Measurements from ENCODE around the gene BCAS3. TPM values are rescaled to one million over a fixed set of nuclear protein-coding genes. Genes with fewer than 3 reads are reported as not detected.
"Not testable (repeated sequence)": the region's sequence is repeated elsewhere in the genome, so short reads cannot be mapped to it uniquely, and the experiment has no call there.

BCAS3 gene
- total RNA-seq, 1 donor from 2014 or later, result 22.6 TPM

GRCh38 chr17:60802377-60802776 is 124.7 kb downstream of the BCAS3 start:
- no peaks in the 10 kb centered on the region for H3K36me3 Mint-ChIP-seq (ENCODE audit: low read depth)
- TF ChIP-seq CTCF (IDR thresholded peaks at IDR 0.05), result no peak
- peaks cover 6% of the 10 kb centered on the region for H3K4me1 Mint-ChIP-seq (ENCODE audit: low read depth)
- DNase-seq (ENCODE audit: low spot score), result no peak
- no peak overlapping the region for H3K4me3 Mint-ChIP-seq (ENCODE audit: unreplicated experiment)
- no peak overlapping the region for H3K27ac Mint-ChIP-seq (ENCODE audit: unreplicated experiment)
- H3K9me3 Mint-ChIP-seq (ENCODE audit: low read depth), result no peaks in the 10 kb centered on the region
- H3K27me3 Mint-ChIP-seq (ENCODE audit: low read depth), result no peaks in the 10 kb centered on the region

- no peak overlapping the region for H3K27ac Mint-ChIP-seq (ENCODE audit: unreplicated experiment)
- no peaks in the 10 kb centered on the region for H3K27me3 Mint-ChIP-seq (ENCODE audit: low read depth)
- no peak overlapping the region for H3K4me3 Mint-ChIP-seq (ENCODE audit: unreplicated experiment)
- no peaks in the 10 kb centered on the region for H3K36me3 Mint-ChIP-seq (ENCODE audit: low read depth)
- no peaks in the 10 kb centered on the region for H3K9me3 Mint-ChIP-seq (ENCODE audit: low read depth)
- peaks cover 6% of the 10 kb centered on the region for H3K4me1 Mint-ChIP-seq (ENCODE audit: low read depth)
- TF ChIP-seq CTCF (IDR thresholded peaks at IDR 0.05), result no peak
- no peak for DNase-seq (ENCODE audit: low spot score)
These were observed 125.4 kb downstream of the BCAS3 start for GRCh38 chr17:60803059-60803458.

GRCh38 chr17:60804831-60805230 is 127.2 kb downstream of the BCAS3 start:
- no peak for TF ChIP-seq CTCF (IDR thresholded peaks at IDR 0.05)
- Mint-ChIP-seq H3K4me1 (ENCODE audit: low read depth) (peaks cover 5% of the 10 kb centered on the region), H3K4me3 (ENCODE audit: unreplicated experiment) (no peak overlapping the region), H3K27me3 (ENCODE audit: low read depth) (no peaks in the 10 kb centered on the region), H3K36me3 (ENCODE audit: low read depth) (no peaks in the 10 kb centered on the region), H3K9me3 (ENCODE audit: low read depth) (no peaks in the 10 kb centered on the region), H3K27ac (ENCODE audit: unreplicated experiment) (no peak overlapping the region)
- no peak for DNase-seq (ENCODE audit: low spot score)

GRCh38 chr17:60809421-60809820 is 131.8 kb downstream of the BCAS3 start:
- Mint-ChIP-seq H3K36me3 (ENCODE audit: low read depth) (peaks cover 22% of the 10 kb centered on the region), H3K4me3 (ENCODE audit: unreplicated experiment) (no peak overlapping the region), H3K4me1 (ENCODE audit: low read depth) (no peaks in the 10 kb centered on the region)

GRCh38 chr17:60814941-60815340 is 137.3 kb downstream of the BCAS3 start:
- not testable (repeated sequence) for H3K27me3 Mint-ChIP-seq (ENCODE audit: low read depth); H3K4me3 Mint-ChIP-seq (ENCODE audit: unreplicated experiment); H3K27ac Mint-ChIP-seq (ENCODE audit: unreplicated experiment); DNase-seq (ENCODE audit: low spot score); H3K4me1 Mint-ChIP-seq (ENCODE audit: low read depth)
- H3K9me3 Mint-ChIP-seq (ENCODE audit: low read depth), result peaks cover 28% of the 10 kb centered on the region
- peaks cover 22% of the 10 kb centered on the region for H3K36me3 Mint-ChIP-seq (ENCODE audit: low read depth)

More at GRCh38 chr17:60809421-60809820, 131.8 kb downstream of the BCAS3 start:
- no peak for TF ChIP-seq CTCF (IDR thresholded peaks at IDR 0.05)
- Mint-ChIP-seq H3K27me3 (ENCODE audit: low read depth) (no peaks in the 10 kb centered on the region), H3K27ac (ENCODE audit: unreplicated experiment) (no peak overlapping the region), H3K9me3 (ENCODE audit: low read depth) (peaks cover 28% of the 10 kb centered on the region)
- no peak for DNase-seq (ENCODE audit: low spot score)

GRCh38 chr17:60817192-60817591 is 139.5 kb downstream of the BCAS3 start:
- Mint-ChIP-seq H3K27ac (ENCODE audit: unreplicated experiment) (no peak overlapping the region), H3K36me3 (ENCODE audit: low read depth) (peaks cover 7% of the 10 kb centered on the region), H3K27me3 (ENCODE audit: low read depth) (no peaks in the 10 kb centered on the region), H3K4me1 (ENCODE audit: low read depth) (peaks cover 7% of the 10 kb centered on the region), H3K9me3 (ENCODE audit: low read depth) (peaks cover 18% of the 10 kb centered on the region), H3K4me3 (ENCODE audit: unreplicated experiment) (no peak overlapping the region)
- no peak for DNase-seq (ENCODE audit: low spot score)
- TF ChIP-seq CTCF (IDR thresholded peaks at IDR 0.05), result no peak
